Measurements from ENCODE around the gene RPS6KA2. TPM values are rescaled to one million over a fixed set of nuclear protein-coding genes. Genes with fewer than 3 reads are reported as not detected.

RPS6KA2 gene
- total RNA-seq, 1 experiment from 2014 or later = 4.1 TPM

- POLR2A ChIA-PET = no interaction called here
- CTCF ChIA-PET = no interaction called here
- intact Hi-C loops (cut with micrococcal nuclease; ENCODE audit: unreplicated experiment) = no loop called here
- no peak overlapping the region for H3K27ac ChIP-seq (ENCODE audit: low read length)
- H3K27me3 ChIP-seq (ENCODE audit: control insufficient read depth, insufficient read depth, low read length) = no peaks in the 10 kb centered on the region
- no TSS peak for BruUV-seq (replicated peaks)
- in situ Hi-C loops (cut with HindIII; ENCODE audit: low pct_unique_long_range_greater_than_20kb, low sequenced_read_pairs) = no loop called here
- no peaks in the 10 kb centered on the region for H3K9me3 ChIP-seq (ENCODE audit: control insufficient read depth, insufficient read depth, low read depth, low read length)
- TF ChIP-seq, protein P1, sequence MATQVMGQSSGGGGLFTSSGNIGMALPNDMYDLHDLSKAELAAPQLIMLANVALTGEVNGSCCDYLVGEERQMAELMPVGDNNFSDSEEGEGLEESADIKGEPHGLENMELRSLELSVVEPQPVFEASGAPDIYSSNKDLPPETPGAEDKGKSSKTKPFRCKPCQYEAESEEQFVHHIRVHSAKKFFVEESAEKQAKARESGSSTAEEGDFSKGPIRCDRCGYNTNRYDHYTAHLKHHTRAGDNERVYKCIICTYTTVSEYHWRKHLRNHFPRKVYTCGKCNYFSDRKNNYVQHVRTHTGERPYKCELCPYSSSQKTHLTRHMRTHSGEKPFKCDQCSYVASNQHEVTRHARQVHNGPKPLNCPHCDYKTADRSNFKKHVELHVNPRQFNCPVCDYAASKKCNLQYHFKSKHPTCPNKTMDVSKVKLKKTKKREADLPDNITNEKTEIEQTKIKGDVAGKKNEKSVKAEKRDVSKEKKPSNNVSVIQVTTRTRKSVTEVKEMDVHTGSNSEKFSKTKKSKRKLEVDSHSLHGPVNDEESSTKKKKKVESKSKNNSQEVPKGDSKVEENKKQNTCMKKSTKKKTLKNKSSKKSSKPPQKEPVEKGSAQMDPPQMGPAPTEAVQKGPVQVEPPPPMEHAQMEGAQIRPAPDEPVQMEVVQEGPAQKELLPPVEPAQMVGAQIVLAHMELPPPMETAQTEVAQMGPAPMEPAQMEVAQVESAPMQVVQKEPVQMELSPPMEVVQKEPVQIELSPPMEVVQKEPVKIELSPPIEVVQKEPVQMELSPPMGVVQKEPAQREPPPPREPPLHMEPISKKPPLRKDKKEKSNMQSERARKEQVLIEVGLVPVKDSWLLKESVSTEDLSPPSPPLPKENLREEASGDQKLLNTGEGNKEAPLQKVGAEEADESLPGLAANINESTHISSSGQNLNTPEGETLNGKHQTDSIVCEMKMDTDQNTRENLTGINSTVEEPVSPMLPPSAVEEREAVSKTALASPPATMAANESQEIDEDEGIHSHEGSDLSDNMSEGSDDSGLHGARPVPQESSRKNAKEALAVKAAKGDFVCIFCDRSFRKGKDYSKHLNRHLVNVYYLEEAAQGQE (IDR thresholded peaks at IDR 0.05; ENCODE audit: insufficient read depth in 1 of 2, low read depth in 2 of 2, low read length in 1 of 2) = no peak
- TF ChIP-seq CTCF (IDR thresholded peaks at IDR 0.05) (no peak), SIN3A (IDR thresholded peaks at IDR 0.05; ENCODE audit: borderline replicate concordance, insufficient read depth, low read depth, low read length) (no peak), POLR2AphosphoS5 (IDR thresholded peaks at IDR 0.05; ENCODE audit: low read depth, low read length) (no peak), TCF7L2 (IDR thresholded peaks at IDR 0.05; ENCODE audit: low read depth, low read length) (no peak)
- DNase-seq (ENCODE audit: low read depth, low spot score) (no peak), ATAC-seq (no peak)
- H3K4me1 ChIP-seq (ENCODE audit: control insufficient read depth, insufficient read depth, low read length) = no peaks in the 10 kb centered on the region
- H3K4me3 ChIP-seq (ENCODE audit: low read depth in 2 of 2, low read length in 2 of 2) = no peak overlapping the region
- H3K36me3 ChIP-seq (ENCODE audit: control insufficient read depth, insufficient read depth, low read length) = no peaks in the 10 kb centered on the region
Measured at GRCh38 chr6:166483026-166483425, 144.0 kb downstream of the RPS6KA2 start.

- intact Hi-C loops (cut with micrococcal nuclease; ENCODE audit: unreplicated experiment) = no loop called here
- Histone ChIP-seq H3K27me3 (ENCODE audit: control insufficient read depth, insufficient read depth, low read length) (no peaks in the 10 kb centered on the region), H3K36me3 (ENCODE audit: control insufficient read depth, insufficient read depth, low read length) (no peaks in the 10 kb centered on the region), H3K9me3 (ENCODE audit: control insufficient read depth, insufficient read depth, low read depth, low read length) (no peaks in the 10 kb centered on the region), H3K4me3 (ENCODE audit: low read depth in 2 of 2, low read length in 2 of 2) (no peak overlapping the region), H3K27ac (ENCODE audit: low read length) (no peak overlapping the region), H3K4me1 (ENCODE audit: control insufficient read depth, insufficient read depth, low read length) (no peaks in the 10 kb centered on the region)
- ATAC-seq (no peak), DNase-seq (ENCODE audit: low read depth, low spot score) (no peak)
- TF ChIP-seq CTCF (IDR thresholded peaks at IDR 0.05) (no peak), SIN3A (IDR thresholded peaks at IDR 0.05; ENCODE audit: borderline replicate concordance, insufficient read depth, low read depth, low read length) (no peak), TCF7L2 (IDR thresholded peaks at IDR 0.05; ENCODE audit: low read depth, low read length) (no peak), POLR2AphosphoS5 (IDR thresholded peaks at IDR 0.05; ENCODE audit: low read depth, low read length) (no peak)
- TF ChIP-seq, protein P1 (IDR thresholded peaks at IDR 0.05; ENCODE audit: insufficient read depth in 1 of 2, low read depth in 2 of 2, low read length in 1 of 2) = no peak
- in situ Hi-C loops (cut with HindIII; ENCODE audit: low pct_unique_long_range_greater_than_20kb, low sequenced_read_pairs) = no loop called here
- ChIA-PET POLR2A (no interaction called here), CTCF (no interaction called here)
- no TSS peak for BruUV-seq (replicated peaks)
Measured at GRCh38 chr6:166478782-166479592, 148.1 kb downstream of the RPS6KA2 start.

Measured in Panc1 (cell line).